Osteoblast (primary cell): ENCODE results near the gene ACTL6B. TPM values are rescaled to one million over a fixed set of nuclear protein-coding genes. Genes with fewer than 3 reads are reported as not detected.
"Not testable (repeated sequence)": the region's sequence is repeated elsewhere in the genome, so short reads cannot be mapped to it uniquely, and the experiment has no call there.

Source experiments
- DNase-seq: peaks from one replicate; pipeline ENCODE4 v3.0.0; 2011; ENCODE audit warnings: low spot score, mixed read lengths; ENCODE audit not compliant: insufficient read length; ENCODE audit errors: missing footprints
- H2AFZ ChIP-seq: 2 replicates; pipeline ENCODE4 v1.6.0; 2011; ENCODE audit warnings: mild to moderate bottlenecking, low read length
- H3K27ac ChIP-seq: 2 replicates; pipeline ENCODE4 v1.5.1; 2011; ENCODE audit warnings: mild to moderate bottlenecking, low read depth, low read length, moderate library complexity
- H3K27me3 ChIP-seq: 2 replicates; pipeline ENCODE4 v1.6.0; 2012; ENCODE audit warnings: mild to moderate bottlenecking, control low read depth, inconsistent platforms, low read length, moderate library complexity; ENCODE audit not compliant: insufficient read depth
- H3K36me3 ChIP-seq: 2 replicates; pipeline ENCODE4 v1.5.1; 2011; ENCODE audit warnings: mild to moderate bottlenecking, low read length, control low read depth, moderate library complexity; ENCODE audit not compliant: insufficient read depth
- H3K4me1 ChIP-seq: 2 replicates; pipeline ENCODE4 v1.5.1; 2011; ENCODE audit warnings: mild to moderate bottlenecking, low read length, control low read depth, moderate library complexity; ENCODE audit not compliant: insufficient read depth
- H3K4me2 ChIP-seq: 2 replicates; pipeline ENCODE4 v1.6.0; 2011; ENCODE audit warnings: mild to moderate bottlenecking, low read length; ENCODE audit not compliant: insufficient read depth
- H3K4me3 ChIP-seq: fragments of 200-600 bp; sonication (generic); 3 replicates; pipeline ENCODE4 v1.5.1; 2012; ENCODE audit warnings: mild to moderate bottlenecking, low read length, inconsistent platforms; ENCODE audit not compliant: insufficient read depth
- H3K79me2 ChIP-seq: 2 replicates; pipeline ENCODE4 v1.6.0; 2012; ENCODE audit warnings: mild to moderate bottlenecking, low read length, control low read depth, inconsistent platforms; ENCODE audit not compliant: insufficient read depth
- H3K9me3 ChIP-seq: 2 replicates; pipeline ENCODE4 v1.5.1; 2011; ENCODE audit warnings: low read depth, low read length, control low read depth
- H4K20me1 ChIP-seq: 2 replicates; pipeline ENCODE4 v1.6.0; 2012; ENCODE audit warnings: mild to moderate bottlenecking, low read length, control low read depth; ENCODE audit not compliant: insufficient read depth
- total RNA-seq: library from RNA; depleted of rRNA; stranded (reverse); fragments of >200 nt; gene quantifications from 2 replicates; pipeline ENCODE4 v1.2.3, GENCODE V29; 2012
- TF ChIP-seq, protein P1 (sequence below): IDR thresholded peaks from 2 replicates; pipeline ENCODE4 v1.5.1; 2011; ENCODE audit warnings: mild to moderate bottlenecking, low read depth, low read length, moderate library complexity; ENCODE audit errors: extremely low read depth

The ACTL6B gene
- total RNA-seq, 1 donor: not detected

DNA sequence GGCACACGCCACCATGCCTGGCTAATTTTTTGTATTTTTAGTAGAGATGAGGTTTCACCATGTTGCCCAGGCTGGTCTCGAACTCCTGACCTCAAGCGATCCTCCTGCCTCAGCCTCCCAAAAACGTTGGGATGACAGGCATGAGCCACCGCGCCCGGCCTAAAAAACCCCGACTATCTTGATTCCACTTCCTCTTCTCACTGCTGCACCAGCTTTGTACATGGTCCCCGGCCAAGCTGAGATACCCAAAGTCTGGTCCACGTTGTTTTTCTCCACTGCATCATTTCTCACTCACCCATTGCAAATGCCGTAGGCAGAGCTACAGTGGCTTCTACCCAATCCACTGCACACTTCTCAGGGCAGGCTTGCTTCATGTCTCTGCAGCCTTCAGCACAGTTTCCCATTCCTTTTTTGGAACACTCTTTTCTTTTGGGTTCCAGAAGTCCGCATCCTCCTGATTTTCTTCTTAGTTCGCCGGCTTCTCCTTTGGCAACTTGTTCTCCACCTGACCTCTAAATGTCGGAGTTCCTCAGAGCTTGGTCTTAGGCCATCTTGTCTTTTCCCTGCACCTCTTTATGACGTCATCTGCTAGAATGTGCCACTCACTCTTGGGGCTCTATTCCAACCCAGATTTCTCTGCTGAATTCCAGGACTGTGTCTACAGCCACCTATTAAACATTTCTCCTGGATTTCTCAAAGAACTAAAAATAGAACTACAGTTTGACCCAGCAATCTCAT, 11.3 kb upstream of the ACTL6B start:
- H3K27me3 ChIP-seq: peaks cover 2% of the 10 kb centered on the region
- H3K9me3 ChIP-seq: no peaks in the 10 kb centered on the region
- no peaks in the 10 kb centered on the region for H3K4me1 ChIP-seq
- H4K20me1 ChIP-seq: no peaks in the 10 kb centered on the region
- H2AFZ ChIP-seq: no peak overlapping the region
- TF ChIP-seq, protein P1, sequence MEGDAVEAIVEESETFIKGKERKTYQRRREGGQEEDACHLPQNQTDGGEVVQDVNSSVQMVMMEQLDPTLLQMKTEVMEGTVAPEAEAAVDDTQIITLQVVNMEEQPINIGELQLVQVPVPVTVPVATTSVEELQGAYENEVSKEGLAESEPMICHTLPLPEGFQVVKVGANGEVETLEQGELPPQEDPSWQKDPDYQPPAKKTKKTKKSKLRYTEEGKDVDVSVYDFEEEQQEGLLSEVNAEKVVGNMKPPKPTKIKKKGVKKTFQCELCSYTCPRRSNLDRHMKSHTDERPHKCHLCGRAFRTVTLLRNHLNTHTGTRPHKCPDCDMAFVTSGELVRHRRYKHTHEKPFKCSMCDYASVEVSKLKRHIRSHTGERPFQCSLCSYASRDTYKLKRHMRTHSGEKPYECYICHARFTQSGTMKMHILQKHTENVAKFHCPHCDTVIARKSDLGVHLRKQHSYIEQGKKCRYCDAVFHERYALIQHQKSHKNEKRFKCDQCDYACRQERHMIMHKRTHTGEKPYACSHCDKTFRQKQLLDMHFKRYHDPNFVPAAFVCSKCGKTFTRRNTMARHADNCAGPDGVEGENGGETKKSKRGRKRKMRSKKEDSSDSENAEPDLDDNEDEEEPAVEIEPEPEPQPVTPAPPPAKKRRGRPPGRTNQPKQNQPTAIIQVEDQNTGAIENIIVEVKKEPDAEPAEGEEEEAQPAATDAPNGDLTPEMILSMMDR: no peak
- H3K27ac ChIP-seq: no peak overlapping the region
- H3K4me2 ChIP-seq: no peak overlapping the region
- H3K4me3 ChIP-seq: no peak overlapping the region
- no peaks in the 10 kb centered on the region for H3K79me2 ChIP-seq
- peak; percentile 61 for DNase-seq
- H3K36me3 ChIP-seq: no peaks in the 10 kb centered on the region

DNA sequence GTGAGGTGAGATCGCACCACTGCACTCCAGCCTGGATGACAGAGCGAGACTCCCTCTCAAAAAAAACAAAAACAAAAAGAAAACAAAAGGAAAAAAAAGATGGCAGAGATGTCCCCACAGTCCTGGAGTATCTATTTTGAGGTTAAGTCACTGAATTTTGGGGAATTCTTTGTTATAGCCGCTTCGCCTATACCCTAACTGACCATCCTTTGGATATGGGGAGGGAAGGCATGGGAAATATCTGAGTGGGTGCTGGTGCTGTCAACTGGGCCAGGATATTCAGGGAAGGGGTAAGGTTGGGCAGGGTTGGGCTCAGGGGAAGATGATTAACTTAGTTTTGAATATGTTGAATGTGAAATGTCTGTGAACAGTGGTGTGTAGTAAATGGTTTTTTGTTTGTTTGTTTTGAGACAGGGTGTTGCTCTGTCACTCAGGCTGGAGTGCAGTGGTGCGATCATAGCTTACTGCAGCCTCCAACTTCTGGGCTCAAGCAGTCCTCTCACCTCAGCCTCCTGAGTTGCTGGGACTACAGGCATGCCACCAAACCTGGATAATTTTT, 9.0 kb upstream of the ACTL6B start:
- Histone ChIP-seq H3K27ac (no peak overlapping the region), H3K9me3 (no peaks in the 10 kb centered on the region), H3K4me3 (no peak overlapping the region), H3K4me2 (no peak overlapping the region), H3K27me3 (no peaks in the 10 kb centered on the region), H3K79me2 (no peaks in the 10 kb centered on the region), H2AFZ (no peak overlapping the region), H4K20me1 (no peaks in the 10 kb centered on the region), H3K36me3 (no peaks in the 10 kb centered on the region), H3K4me1 (no peaks in the 10 kb centered on the region)
- no peak for DNase-seq
- TF ChIP-seq, protein P1: no peak

DNA sequence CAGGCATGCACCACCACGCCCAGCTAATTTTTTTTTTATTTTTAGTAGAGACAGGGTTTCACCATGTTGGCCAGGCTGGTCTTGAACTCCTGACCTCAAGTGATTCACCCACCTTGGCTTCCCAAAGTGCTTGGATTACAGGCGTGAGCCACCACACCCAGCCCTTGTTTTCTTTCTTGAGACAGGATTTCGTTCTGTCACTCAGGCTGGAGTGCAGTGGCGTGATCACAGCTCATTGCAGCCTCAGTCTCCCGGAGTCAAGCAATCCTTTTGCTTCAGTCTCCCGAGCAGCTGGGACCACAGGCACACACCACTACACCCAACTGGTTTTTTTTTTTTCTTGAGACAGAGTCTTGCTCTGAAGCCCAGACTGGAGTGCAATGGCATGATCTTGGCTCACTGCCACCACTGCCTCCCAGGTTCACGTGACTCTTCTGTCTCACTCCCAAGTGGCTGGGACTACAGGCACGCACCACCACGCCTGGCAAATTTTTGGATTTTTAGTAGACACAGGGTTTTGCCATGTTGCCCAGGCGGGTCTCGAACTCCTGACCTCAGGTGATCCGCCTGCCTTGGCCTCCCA, 6.0 kb upstream of the ACTL6B start:
- not testable (repeated sequence) for H3K79me2 ChIP-seq, H3K27me3 ChIP-seq, DNase-seq

DNA sequence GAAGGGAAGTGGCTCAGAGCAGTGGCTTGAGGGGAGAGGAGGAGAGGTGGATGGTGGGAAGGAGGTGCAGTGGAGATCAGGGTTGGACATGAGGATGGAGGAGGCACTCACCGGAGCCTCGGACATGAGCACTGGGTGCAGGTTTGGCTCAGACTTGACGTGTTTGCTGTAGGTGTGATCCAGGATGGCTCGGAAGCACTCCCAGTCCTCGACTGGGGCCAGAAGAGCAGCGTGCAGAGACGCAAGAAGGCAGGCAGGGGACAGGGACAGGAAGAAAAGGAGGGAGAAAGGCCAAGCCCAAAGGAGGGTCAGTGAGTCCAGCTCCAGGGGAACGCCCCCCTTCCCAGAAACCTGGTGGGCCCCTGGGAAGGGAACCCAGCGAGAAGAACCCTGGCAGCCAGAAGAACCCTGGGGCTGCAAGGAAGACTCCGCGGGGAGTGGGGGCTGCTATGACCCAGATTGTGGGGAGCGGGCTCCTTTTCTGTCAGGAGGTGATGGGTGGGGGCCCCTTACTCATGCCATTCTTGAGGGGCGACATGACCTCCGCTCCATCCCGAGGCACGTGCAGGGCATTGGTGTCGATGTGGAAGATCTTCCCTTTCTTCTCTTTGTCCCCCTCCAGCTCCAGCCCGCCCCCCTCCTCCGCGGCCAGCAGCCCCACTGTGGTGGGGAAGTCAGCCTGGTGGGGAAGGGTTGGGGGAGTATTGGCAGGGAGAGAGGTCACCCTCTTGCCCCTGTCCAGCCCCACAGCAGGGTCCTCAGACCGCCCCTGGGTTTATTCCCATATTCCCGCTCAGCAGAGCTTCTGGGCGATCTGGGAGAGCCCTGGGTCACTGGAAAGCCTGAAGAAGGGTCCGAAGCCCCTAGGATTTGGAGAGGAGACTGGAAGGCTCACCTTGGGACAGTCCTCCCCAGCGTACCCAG, 1.1 kb downstream of the ACTL6B start:
- H3K4me2 ChIP-seq: no peak overlapping the region
- H3K27me3 ChIP-seq: peaks cover 20% of the 10 kb centered on the region
- no peak overlapping the region for H3K27ac ChIP-seq
- peak; percentile 73 for DNase-seq
- no peaks in the 10 kb centered on the region for H3K4me1 ChIP-seq
- no peak overlapping the region for H2AFZ ChIP-seq
- H3K9me3 ChIP-seq: no peaks in the 10 kb centered on the region
- no peaks in the 10 kb centered on the region for H3K79me2 ChIP-seq
- H4K20me1 ChIP-seq: no peaks in the 10 kb centered on the region
- no peak overlapping the region for H3K4me3 ChIP-seq
- H3K36me3 ChIP-seq: no peaks in the 10 kb centered on the region
- TF ChIP-seq, protein P1: no peak

More for the DNA sequence above, 6.0 kb upstream of the ACTL6B start:
- H4K20me1 ChIP-seq, H3K27ac ChIP-seq, H3K9me3 ChIP-seq, H3K4me2 ChIP-seq, H2AFZ ChIP-seq, H3K4me3 ChIP-seq, H3K36me3 ChIP-seq, H3K4me1 ChIP-seq: not testable (repeated sequence)
